Endothelial cell of umbilical vein (primary cell): Measurements from ENCODE around the gene KAZN. TPM values are rescaled to one million over a fixed set of nuclear protein-coding genes. Genes with fewer than 3 reads are reported as not detected.

Source experiments
- BruUV-seq: library from RNA; stranded (reverse); fragments of 400-500 nt; replicated peaks from 2 replicates; lab custom pipeline; 2021; lab: Mats Ljungman, UMichigan
- CTCF ChIA-PET: fragments of 300-600, 350-600 bp; sonication (Branson Sonifier 250); formaldehyde crosslinking; loops from one replicate; lab custom pipeline; 2021; ENCODE audit warnings: antibody characterized with exemption, inconsistent platforms; lab: Charles Lee
- POLR2A ChIA-PET: fragments of 300-600, 350-600 bp; sonication (Branson Sonifier 250); formaldehyde crosslinking; loops from one replicate; lab custom pipeline; 2021; ENCODE audit warnings: antibody characterized with exemption, inconsistent platforms; lab: Charles Lee
- DNase-seq: peaks from one replicate; pipeline ENCODE4 v3.0.0-alpha.2; 2011; ENCODE audit warnings: low read depth, low spot score
- FAIRE-seq: peaks from 2 replicates; lab custom pipeline; 2011; peaks lifted over from hg19 to GRCh38; lab: Jason Lieb, UNC
- H2AFZ ChIP-seq: 2 replicates; pipeline ENCODE4 v1.6.0; 2012; ENCODE audit warnings: low read depth, low read length, control low read depth, inconsistent platforms
- H3K27ac ChIP-seq: 2 replicates; pipeline ENCODE4 v1.5.1; 2011; ENCODE audit warnings: low read depth, mild to moderate bottlenecking, control low read depth, low read length, moderate library complexity; ENCODE audit not compliant: insufficient read depth
- H3K27me3 ChIP-seq, 2 experiments: 2 replicates each; pipeline versions ENCODE4 v1.6.0 to v1.6.1; 2011; ENCODE audit warnings: low read length in 2 of 2, mixed read lengths in 1 of 2; ENCODE audit not compliant: control insufficient read depth in 2 of 2, insufficient read depth in 2 of 2
- H3K36me3 ChIP-seq, 2 experiments: 2 replicates in 1 of 2; 3 replicates in 1 of 2; pipeline ENCODE4 v1.5.1; 2011; ENCODE audit warnings: low read length in 2 of 2, mild to moderate bottlenecking in 1 of 2, moderate library complexity in 1 of 2; ENCODE audit not compliant: control insufficient read depth in 2 of 2, insufficient read depth in 2 of 2; ENCODE audit errors: extremely low read depth in 1 of 2
- H3K4me1 ChIP-seq: 3 replicates; pipeline ENCODE4 v1.5.1; 2011; ENCODE audit warnings: mild to moderate bottlenecking, low read length; ENCODE audit not compliant: control insufficient read depth, insufficient read depth; ENCODE audit errors: extremely low read depth
- H3K4me2 ChIP-seq: 2 replicates; pipeline ENCODE4 v1.6.1; 2011; ENCODE audit warnings: low read length, control low read depth, mixed read lengths; ENCODE audit not compliant: insufficient read depth
- H3K4me3 ChIP-seq, 3 experiments: fragments of 200-600 bp in 1 of 3; sonication (generic), shearing (Covaris generic) in 1 of 3; replicated peaks in 1 of 3; 2 replicates each; pipeline ENCODE4 v1.5.1; 2011 to 2016; ENCODE audit warnings: control low read depth in 3 of 3, low read length in 3 of 3, mild to moderate bottlenecking in 2 of 3, inconsistent platforms in 1 of 3, low read depth in 1 of 3, moderate library complexity in 1 of 3; ENCODE audit not compliant: insufficient read depth in 1 of 3
- H3K79me2 ChIP-seq: 2 replicates; pipeline ENCODE4 v1.6.0; 2012; ENCODE audit warnings: low read length, inconsistent platforms; ENCODE audit not compliant: control insufficient read depth, insufficient read depth
- H3K9ac ChIP-seq: replicated peaks from 2 replicates; pipeline ENCODE3; 2011; ENCODE audit warnings: low read length, control low read depth; ENCODE audit not compliant: insufficient read depth; ENCODE audit errors: extremely low read depth
- H3K9me1 ChIP-seq: replicated peaks from 3 replicates; pipeline ENCODE4 v1.6.0; 2011; ENCODE audit warnings: mild to moderate bottlenecking, low read length; ENCODE audit not compliant: control insufficient read depth, insufficient read depth; ENCODE audit errors: extremely low read depth
- H3K9me3 ChIP-seq: replicated peaks from 2 replicates; pipeline ENCODE4 v1.5.1; 2012; ENCODE audit warnings: low read length, inconsistent platforms; ENCODE audit not compliant: control insufficient read depth, insufficient read depth
- H4K20me1 ChIP-seq: replicated peaks from 2 replicates; pipeline ENCODE3; 2011; ENCODE audit warnings: mild to moderate bottlenecking, low read length; ENCODE audit not compliant: control insufficient read depth, insufficient read depth; ENCODE audit errors: extremely low read depth
- EZH2 ChIP-seq: IDR thresholded peaks from 2 replicates; pipeline ENCODE4 v1.6.1; 2012; ENCODE audit warnings: borderline replicate concordance, low read depth, mild to moderate bottlenecking, moderate library complexity, low read length, inconsistent platforms; ENCODE audit not compliant: severe bottlenecking
- FOS ChIP-seq: IDR thresholded peaks from 2 replicates; pipeline ENCODE4 v1.6.1; 2011; ENCODE audit warnings: mild to moderate bottlenecking, low read length, moderate library complexity, borderline replicate concordance; ENCODE audit not compliant: insufficient read depth
- GATA2 ChIP-seq: IDR thresholded peaks from 2 replicates; pipeline ENCODE4 v1.7.0; 2011; ENCODE audit warnings: low read depth, mild to moderate bottlenecking, moderate library complexity, mixed read lengths, low read length; ENCODE audit not compliant: insufficient read length, insufficient read depth
- JUN ChIP-seq: IDR thresholded peaks from 2 replicates; pipeline ENCODE4 v1.6.1; 2011; ENCODE audit warnings: borderline replicate concordance, low read depth; ENCODE audit not compliant: insufficient read length, insufficient read depth
- POLR2A ChIP-seq: IDR thresholded peaks from 2 replicates; pipeline ENCODE4 v1.6.1; 2012; ENCODE audit warnings: low read depth, mild to moderate bottlenecking, control low read depth, low read length
- POLR2AphosphoS5 ChIP-seq: IDR thresholded peaks from 2 replicates; pipeline ENCODE4 v1.6.1; 2012; ENCODE audit warnings: low read depth, mild to moderate bottlenecking, control low read depth, low read length, moderate library complexity; ENCODE audit not compliant: insufficient read depth
- dilution Hi-C: fragments of 300-500 bp; cut with MboI; formaldehyde crosslinking; loops from one replicate; pipeline ENCODE4 v1.15.0; 2019; ENCODE audit warnings: low sequenced_read_pairs; ENCODE audit not compliant: extremely low pct_ligation_motif_present
- intact Hi-C: fragments of 100-400 bp; cut with micrococcal nuclease; formaldehyde crosslinking; loops from one replicate; pipeline ENCODE4 v1.10.0; 2022
- polyA plus RNA-seq, 4 experiments: library from polyadenylated mRNA; depleted of rRNA in 3 of 4; stranded (reverse) in 3 of 4; unstranded in 1 of 4; fragments of >200 nt; gene quantifications; 2 replicates each; pipeline versions ENCODE4 v1.2.1 to v1.2.3, GENCODE V29; 2011 to 2012; ENCODE audit warnings: missing spikeins in 1 of 4
- total RNA-seq: library from RNA; stranded (reverse); gene quantifications from 2 replicates; pipeline ENCODE4 v1.2.3, GENCODE V29; 2021
- TF ChIP-seq, protein P1 (sequence below), 2 donors: IDR thresholded peaks; 1 replicate in 1 of 2; 2 replicates in 1 of 2; pipeline ENCODE4 v1.5.1; 2011; ENCODE audit warnings: low read length in 2 of 2, mild to moderate bottlenecking in 2 of 2, moderate library complexity in 2 of 2, control low read depth in 1 of 2, inconsistent platforms in 1 of 2, low read depth in 1 of 2; ENCODE audit not compliant: insufficient read depth in 1 of 2; ENCODE audit errors: extremely low read depth in 1 of 2

The KAZN gene
- total and polyA plus RNA-seq, 2 donors (not counting 3 experiments of a cell fraction or from before 2014, with no cell fraction given) = 1.6 to 5.8 TPM

- POLR2A ChIA-PET = no interaction called here
- intact Hi-C loops = no loop called here
- no TSS peak for BruUV-seq
- H3K4me3 ChIP-seq = no peak overlapping the region
- dilution Hi-C loops = no loop called here
- H4K20me1 ChIP-seq = no peaks in the 10 kb centered on the region
- no peak overlapping the region for H2AFZ ChIP-seq
- no peak overlapping the region for H3K9ac ChIP-seq
- H3K9me3 ChIP-seq = no peaks in the 10 kb centered on the region
- TF ChIP-seq POLR2A (no peak), POLR2AphosphoS5 (no peak), FOS (no peak), GATA2 (no peak), JUN (no peak), EZH2 (no peak)
- TF ChIP-seq, protein P1, sequence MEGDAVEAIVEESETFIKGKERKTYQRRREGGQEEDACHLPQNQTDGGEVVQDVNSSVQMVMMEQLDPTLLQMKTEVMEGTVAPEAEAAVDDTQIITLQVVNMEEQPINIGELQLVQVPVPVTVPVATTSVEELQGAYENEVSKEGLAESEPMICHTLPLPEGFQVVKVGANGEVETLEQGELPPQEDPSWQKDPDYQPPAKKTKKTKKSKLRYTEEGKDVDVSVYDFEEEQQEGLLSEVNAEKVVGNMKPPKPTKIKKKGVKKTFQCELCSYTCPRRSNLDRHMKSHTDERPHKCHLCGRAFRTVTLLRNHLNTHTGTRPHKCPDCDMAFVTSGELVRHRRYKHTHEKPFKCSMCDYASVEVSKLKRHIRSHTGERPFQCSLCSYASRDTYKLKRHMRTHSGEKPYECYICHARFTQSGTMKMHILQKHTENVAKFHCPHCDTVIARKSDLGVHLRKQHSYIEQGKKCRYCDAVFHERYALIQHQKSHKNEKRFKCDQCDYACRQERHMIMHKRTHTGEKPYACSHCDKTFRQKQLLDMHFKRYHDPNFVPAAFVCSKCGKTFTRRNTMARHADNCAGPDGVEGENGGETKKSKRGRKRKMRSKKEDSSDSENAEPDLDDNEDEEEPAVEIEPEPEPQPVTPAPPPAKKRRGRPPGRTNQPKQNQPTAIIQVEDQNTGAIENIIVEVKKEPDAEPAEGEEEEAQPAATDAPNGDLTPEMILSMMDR (IDR thresholded peaks at IDR 0.05; ENCODE audit: extremely low read depth in 1 of 2, insufficient read depth in 1 of 2, low read depth in 1 of 2, low read length in 2 of 2) = no peak
- CTCF ChIA-PET = no interaction called here
- H3K79me2 ChIP-seq = no peaks in the 10 kb centered on the region
- H3K9me1 ChIP-seq = no peaks in the 10 kb centered on the region
- no peak for DNase-seq
- H3K4me2 ChIP-seq = no peak overlapping the region
- no peak overlapping the region for H3K27ac ChIP-seq
- FAIRE-seq = no peak
- no peaks in the 10 kb centered on the region for H3K4me1 ChIP-seq
- no peaks in the 10 kb centered on the region for H3K27me3 ChIP-seq
- H3K36me3 ChIP-seq = no peaks in the 10 kb centered on the region
Measured at GRCh38 chr1:14977338-14977931, 378.9 kb downstream of the KAZN start.
